Neural cell (in vitro differentiated cells): ENCODE data around the gene ANKRD13B.

Experiments used
- CTCF ChIP-seq: fragments of 450-650 bp; IDR thresholded peaks from 2 replicates; pipeline ENCODE4 v1.5.1; 2014; ENCODE audit warnings: antibody characterized with exemption, mild to moderate bottlenecking, moderate library complexity; ENCODE audit not compliant: poor library complexity, severe bottlenecking
- EP300 ChIP-seq: fragments of 450-650 bp; conservative IDR thresholded peaks from 2 replicates; pipeline ENCODE4 v1.6.1; 2014; ENCODE audit warnings: antibody characterized with exemption, mild to moderate bottlenecking, moderate library complexity; ENCODE audit not compliant: poor library complexity, severe bottlenecking
- EZH2 ChIP-seq: fragments of 200-600, 300-800 bp; shearing (Covaris generic), sonication (generic); IDR thresholded peaks from 2 replicates; pipeline ENCODE4 v1.6.1; 2014; ENCODE audit warnings: antibody characterized with exemption, low read length, borderline replicate concordance, mild to moderate bottlenecking; ENCODE audit not compliant: insufficient read depth, poor library complexity, severe bottlenecking
- MXI1 ChIP-seq: fragments of 450-650 bp; conservative IDR thresholded peaks from 2 replicates; pipeline ENCODE4 v1.6.1; 2014; ENCODE audit warnings: antibody characterized with exemption, mild to moderate bottlenecking; ENCODE audit not compliant: poor library complexity, severe bottlenecking
- RAD21 ChIP-seq: fragments of 450-650 bp; conservative IDR thresholded peaks from 2 replicates; pipeline ENCODE4 v1.6.1; 2014; ENCODE audit warnings: antibody characterized with exemption, mild to moderate bottlenecking, moderate library complexity
- TAF1 ChIP-seq: IDR thresholded peaks from 2 replicates; pipeline ENCODE4 v1.6.1; 2012; ENCODE audit warnings: low read depth

DNA sequence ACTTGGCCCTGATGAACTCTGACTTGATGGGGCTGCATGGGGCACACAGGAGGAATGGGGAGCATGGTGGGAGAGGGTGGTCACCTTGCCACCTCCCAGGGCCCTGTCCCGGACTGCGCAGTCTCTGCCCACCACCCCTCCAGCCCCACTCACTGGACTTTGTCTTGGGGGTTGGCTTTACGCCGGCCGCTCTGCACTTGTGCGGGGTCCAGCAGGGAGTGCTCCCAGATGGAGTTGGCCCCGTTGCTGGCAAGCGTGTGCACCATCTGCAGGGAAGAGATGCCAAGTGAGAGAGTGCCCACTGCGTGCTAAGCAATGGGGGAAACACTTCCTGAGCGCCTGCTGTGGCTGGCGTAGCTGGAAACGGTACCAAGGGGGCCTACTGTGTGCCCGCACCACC lies 10.2 kb upstream of the ANKRD13B start:
- TF ChIP-seq RAD21 = no peak
- no peak for TF ChIP-seq CTCF
- no peak for TF ChIP-seq EP300
- no peak for TF ChIP-seq MXI1
- no peak for TF ChIP-seq TAF1
- no peak for TF ChIP-seq EZH2
